ENCODE measurements around the gene ZNF830. TPM values are rescaled to one million over a fixed set of nuclear protein-coding genes. Genes with fewer than 3 reads are reported as not detected.

ZNF830 gene
- total and polyA plus RNA-seq, 10 of the 15 experiments (the other 5 are each of a cell fraction or from before 2014, with no cell fraction given): 9.7 to 18.5 (median 15.1) TPM

GRCh38 chr17:35010093-35010492 lies 48.8 kb downstream of the ZNF830 start (continued):
- TF ChIP-seq ELK1 (IDR thresholded peaks at IDR 0.05; ENCODE audit: low read depth, low read length): no peak
- no peak for TF ChIP-seq RAD21 (IDR thresholded peaks at IDR 0.05; ENCODE audit: insufficient read depth, low read depth, low read length)
- TF ChIP-seq POLR2A (IDR thresholded peaks at IDR 0.05; ENCODE audit: low read depth, low read length): no peak
- TF ChIP-seq BCL3 (IDR thresholded peaks at IDR 0.05; ENCODE audit: borderline replicate concordance, insufficient read depth, low read depth, low read length, poor library complexity, severe bottlenecking): no peak

GRCh38 chr17:35011671-35012216 lies 50.4 kb downstream of the ZNF830 start:
- WGBS (ENCODE audit: insufficient coverage, insufficient replicate concordance, low lambda C conversion rate, missing lambda C conversion rate): 97% methylated on average over 5 of the region's 5 CpGs
- no peak overlapping the region for H3K27ac ChIP-seq (ENCODE audit: control insufficient read depth, insufficient read depth)
- ChIA-PET RAD21 (ENCODE audit: unreplicated experiment) (no interaction called here), CTCF (interaction anchor here (1.1 to 1.6 kb wide), 3 partner anchors 29 to 78 kb away, joined by 4 to 6 read pairs (median 4); partner anchors contain the start of gene RFFL), POLR2A (no interaction called here), SMC1A (ENCODE audit: uncharacterized antibody, unreplicated experiment) (interaction anchor here (2.9 kb wide), 1 partner anchor 52 kb away, joined by 10 read pairs; the partner anchor contains the start of gene RFFL)
- TF ChIP-seq PRDM15 (CRISPR knock-in tag; IDR thresholded peaks at IDR 0.05) (no peak), SMAD5 (IDR thresholded peaks at IDR 0.05; ENCODE audit: low read depth) (no peak), POLR2A (IDR thresholded peaks at IDR 0.05; ENCODE audit: low read depth, low read length) (peak; percentile 31; the same call in 1 of the 2 replicates)
- H3K27me3 ChIP-seq (replicated peaks in 1 of 2; ENCODE audit: control insufficient read depth in 2 of 2, insufficient read depth in 2 of 2, low read length in 1 of 2): no peaks in the 10 kb centered on the region
- no peaks in the 10 kb centered on the region for H4K20me1 ChIP-seq (ENCODE audit: control insufficient read depth, insufficient read depth)
- H3K36me3 ChIP-seq (ENCODE audit: control insufficient read depth in 2 of 2, insufficient read depth in 2 of 2, low read length in 1 of 2): peaks cover 20 to 51% of the 10 kb centered on the region in 2 experiments
- H3K4me1 ChIP-seq (ENCODE audit: control insufficient read depth, insufficient read depth, low read length): no peaks in the 10 kb centered on the region
- FAIRE-seq: no peak
- intact Hi-C loops (cut with micrococcal nuclease; ENCODE audit: unreplicated experiment): no loop called here
- no peak overlapping the region for H3K4me3 ChIP-seq
- H3K4me2 ChIP-seq (ENCODE audit: control insufficient read depth, insufficient read depth): no peak overlapping the region
- H3K9ac ChIP-seq (ENCODE audit: control insufficient read depth, insufficient read depth, low read length): no peak overlapping the region
- DNase-seq (ENCODE audit: low read depth, low spot score): no peak
- no peaks in the 10 kb centered on the region for H3K9me3 ChIP-seq (replicated peaks; ENCODE audit: control insufficient read depth, insufficient read depth, low read length)
- no peak overlapping the region for H2AFZ ChIP-seq (ENCODE audit: control insufficient read depth, low read depth, low read length)
- TSS peak; percentile 35 for BruUV-seq (replicated peaks)
- H3K79me2 ChIP-seq (ENCODE audit: control insufficient read depth, insufficient read depth, low read length): no peaks in the 10 kb centered on the region
- in situ Hi-C loops (cut with MboI): no loop called here
- ATAC-seq: no peak

Other genes with a start within 250 kb of the ZNF830 start
Only the 7 nearest of the 8 such genes appear.
- 1.9 and 2.2 TPM in 2 replicates for gene CCT6B, start 80 bp upstream of the ZNF830 start, total RNA-seq (2014; rRNA removed)
- gene CCT6B, start 80 bp upstream of the ZNF830 start, total RNA-seq (2014; rRNA removed; fragmentation: Illumina TruSeq; extraction: Trizol): 2.6 and 3.1 TPM in 2 replicates
- 2.8 TPM in 2 replicates for gene CCT6B, start 80 bp upstream of the ZNF830 start, total RNA-seq (2021)
- gene CCT6B, start 80 bp upstream of the ZNF830 start, polyA plus RNA-seq (2011; rRNA removed): 1.6 and 2.5 TPM in 2 replicates
- 2.5 and 3.2 TPM in 2 replicates for gene CCT6B, start 80 bp upstream of the ZNF830 start, polyA plus RNA-seq (2014; fragmentation: Illumina TruSeq; extraction: Trizol)
- 1 to 10 TPM; 3.9 to 6.1 TPM for gene CCT6B, start 80 bp upstream of the ZNF830 start, polyA plus RNA-seq (2014; fragmentation: Nextera tagmentation; extraction: Ambion mirVana)
- gene CCT6B, start 80 bp upstream of the ZNF830 start, polyA plus RNA-seq (2014; rRNA removed): 1.6 and 2.4 TPM in 2 replicates
- 1 to 10 TPM; 2.1 to 2.6 TPM for gene CCT6B, start 80 bp upstream of the ZNF830 start, polyA plus RNA-seq (2016; fragmentation: Nextera tagmentation; extraction: Ambion mirVana)
- 33.8 and 38.1 TPM in 2 replicates for gene LIG3, start 19.0 kb downstream of the ZNF830 start, total RNA-seq (2014; rRNA removed)
- gene LIG3, start 19.0 kb downstream of the ZNF830 start, total RNA-seq (2014; rRNA removed; fragmentation: Illumina TruSeq; extraction: Trizol): 30.2 and 30.6 TPM in 2 replicates
- 37.6 and 38.7 TPM in 2 replicates for gene LIG3, start 19.0 kb downstream of the ZNF830 start, total RNA-seq (2021)
- gene LIG3, start 19.0 kb downstream of the ZNF830 start, polyA plus RNA-seq (2011; rRNA removed): 37.4 and 41.7 TPM in 2 replicates
- 31.3 and 36.2 TPM in 2 replicates for gene LIG3, start 19.0 kb downstream of the ZNF830 start, polyA plus RNA-seq (2014; fragmentation: Illumina TruSeq; extraction: Trizol)
- gene LIG3, start 19.0 kb downstream of the ZNF830 start, polyA plus RNA-seq (2014; fragmentation: Nextera tagmentation; extraction: Ambion mirVana): 1 to 10 TPM; 6.5 to 6.6 TPM
- gene LIG3, start 19.0 kb downstream of the ZNF830 start, polyA plus RNA-seq (2014; rRNA removed): 37.1 and 45.4 TPM in 2 replicates
- gene LIG3, start 19.0 kb downstream of the ZNF830 start, polyA plus RNA-seq (2016; fragmentation: Nextera tagmentation; extraction: Ambion mirVana): 10 to 100 TPM; 24.3 to 26.3 TPM
- gene RFFL, start 102.2 kb downstream of the ZNF830 start, total RNA-seq (2014; rRNA removed): 28.6 and 31.4 TPM in 2 replicates
- 25.4 and 26.1 TPM in 2 replicates for gene RFFL, start 102.2 kb downstream of the ZNF830 start, total RNA-seq (2014; rRNA removed; fragmentation: Illumina TruSeq; extraction: Trizol)
- gene RFFL, start 102.2 kb downstream of the ZNF830 start, total RNA-seq (2021): 37.4 and 38.3 TPM in 2 replicates
- 51.1 and 56.1 TPM in 2 replicates for gene RFFL, start 102.2 kb downstream of the ZNF830 start, polyA plus RNA-seq (2011; rRNA removed)
- gene RFFL, start 102.2 kb downstream of the ZNF830 start, polyA plus RNA-seq (2014; fragmentation: Illumina TruSeq; extraction: Trizol): 25.3 and 27.0 TPM in 2 replicates
- gene RFFL, start 102.2 kb downstream of the ZNF830 start, polyA plus RNA-seq (2014; fragmentation: Nextera tagmentation; extraction: Ambion mirVana): 1 to 10 TPM; 4.7 to 6.7 TPM
- 24.5 and 26.4 TPM in 2 replicates for gene RFFL, start 102.2 kb downstream of the ZNF830 start, polyA plus RNA-seq (2014; rRNA removed)
- 10 to 100 TPM; 26.7 to 31.0 TPM for gene RFFL, start 102.2 kb downstream of the ZNF830 start, polyA plus RNA-seq (2016; fragmentation: Nextera tagmentation; extraction: Ambion mirVana)
- 12.0 and 12.3 TPM in 2 replicates for gene RAD51D, start 158.3 kb downstream of the ZNF830 start, total RNA-seq (2014; rRNA removed)
- 10.0 and 11.5 TPM in 2 replicates for gene RAD51D, start 158.3 kb downstream of the ZNF830 start, total RNA-seq (2014; rRNA removed; fragmentation: Illumina TruSeq; extraction: Trizol)
- gene RAD51D, start 158.3 kb downstream of the ZNF830 start, total RNA-seq (2021): 22.1 and 26.0 TPM in 2 replicates
- gene RAD51D, start 158.3 kb downstream of the ZNF830 start, polyA plus RNA-seq (2011; rRNA removed): 13.0 and 14.7 TPM in 2 replicates
- 7.0 and 11.8 TPM in 2 replicates for gene RAD51D, start 158.3 kb downstream of the ZNF830 start, polyA plus RNA-seq (2014; fragmentation: Illumina TruSeq; extraction: Trizol)
- 1 to 10 TPM; 2.6 to 4.9 TPM for gene RAD51D, start 158.3 kb downstream of the ZNF830 start, polyA plus RNA-seq (2014; fragmentation: Nextera tagmentation; extraction: Ambion mirVana)
- gene RAD51D, start 158.3 kb downstream of the ZNF830 start, polyA plus RNA-seq (2014; rRNA removed): 16.7 and 21.2 TPM in 2 replicates
- gene RAD51D, start 158.3 kb downstream of the ZNF830 start, polyA plus RNA-seq (2016; fragmentation: Nextera tagmentation; extraction: Ambion mirVana): 10 to 100 TPM; 24.2 to 29.3 TPM
- 0.11 TPM in 1 of 2 replicates, not detected in the other for gene FNDC8, start 160.1 kb downstream of the ZNF830 start, total RNA-seq (2014; rRNA removed)
- not detected in 2 replicates for gene FNDC8, start 160.1 kb downstream of the ZNF830 start, total RNA-seq (2014; rRNA removed; fragmentation: Illumina TruSeq; extraction: Trizol)
- 0.15 TPM in 1 of 2 replicates, not detected in the other for gene FNDC8, start 160.1 kb downstream of the ZNF830 start, total RNA-seq (2021)
- gene FNDC8, start 160.1 kb downstream of the ZNF830 start, polyA plus RNA-seq (2011; rRNA removed): not detected in 2 replicates
- not detected in 2 replicates for gene FNDC8, start 160.1 kb downstream of the ZNF830 start, polyA plus RNA-seq (2014; fragmentation: Illumina TruSeq; extraction: Trizol)
- under 1 TPM in 1 of 2 experiments, not detected in 1; 0.06 TPM for gene FNDC8, start 160.1 kb downstream of the ZNF830 start, polyA plus RNA-seq (2014; fragmentation: Nextera tagmentation; extraction: Ambion mirVana)
- 0.09 TPM in 1 of 2 replicates, not detected in the other for gene FNDC8, start 160.1 kb downstream of the ZNF830 start, polyA plus RNA-seq (2014; rRNA removed)
- not detected for gene FNDC8, start 160.1 kb downstream of the ZNF830 start, polyA plus RNA-seq (2016; fragmentation: Nextera tagmentation; extraction: Ambion mirVana)
- 30.6 and 33.0 TPM in 2 replicates for gene NLE1, start 180.8 kb downstream of the ZNF830 start, total RNA-seq (2014; rRNA removed)
- gene NLE1, start 180.8 kb downstream of the ZNF830 start, total RNA-seq (2014; rRNA removed; fragmentation: Illumina TruSeq; extraction: Trizol): 17.9 and 18.3 TPM in 2 replicates
- 33.5 and 39.1 TPM in 2 replicates for gene NLE1, start 180.8 kb downstream of the ZNF830 start, total RNA-seq (2021)
- gene NLE1, start 180.8 kb downstream of the ZNF830 start, polyA plus RNA-seq (2011; rRNA removed): 9.8 and 17.3 TPM in 2 replicates
- 8.0 and 13.6 TPM in 2 replicates for gene NLE1, start 180.8 kb downstream of the ZNF830 start, polyA plus RNA-seq (2014; fragmentation: Illumina TruSeq; extraction: Trizol)
- gene NLE1, start 180.8 kb downstream of the ZNF830 start, polyA plus RNA-seq (2014; fragmentation: Nextera tagmentation; extraction: Ambion mirVana): 1 to 10 TPM; 2.4 to 5.5 TPM
- 27.2 and 33.3 TPM in 2 replicates for gene NLE1, start 180.8 kb downstream of the ZNF830 start, polyA plus RNA-seq (2014; rRNA removed)
- gene NLE1, start 180.8 kb downstream of the ZNF830 start, polyA plus RNA-seq (2016; fragmentation: Nextera tagmentation; extraction: Ambion mirVana): 10 to 100 TPM; 17.2 to 17.9 TPM
- not detected in 2 replicates for gene UNC45B, start 186.3 kb downstream of the ZNF830 start, total RNA-seq (2014; rRNA removed)
- gene UNC45B, start 186.3 kb downstream of the ZNF830 start, total RNA-seq (2014; rRNA removed; fragmentation: Illumina TruSeq; extraction: Trizol): not detected in 2 replicates
- not detected in 2 replicates for gene UNC45B, start 186.3 kb downstream of the ZNF830 start, total RNA-seq (2021)
- gene UNC45B, start 186.3 kb downstream of the ZNF830 start, polyA plus RNA-seq (2011; rRNA removed): not detected in 2 replicates
- gene UNC45B, start 186.3 kb downstream of the ZNF830 start, polyA plus RNA-seq (2014; fragmentation: Illumina TruSeq; extraction: Trizol): not detected in 2 replicates
- gene UNC45B, start 186.3 kb downstream of the ZNF830 start, polyA plus RNA-seq (2014; fragmentation: Nextera tagmentation; extraction: Ambion mirVana): not detected
- not detected in 2 replicates for gene UNC45B, start 186.3 kb downstream of the ZNF830 start, polyA plus RNA-seq (2014; rRNA removed)
- under 1 TPM in 1 of 2 experiments, not detected in 1; 0.03 TPM for gene UNC45B, start 186.3 kb downstream of the ZNF830 start, polyA plus RNA-seq (2016; fragmentation: Nextera tagmentation; extraction: Ambion mirVana)